Activated CD4-positive, alpha-beta T cell treated with anti-CD3 and anti-CD28 coated beads, Interleukin-2, amount 10 ng/mL, durations not matched to agents 24 days and 14 days (primary cell): Measurements from ENCODE around the gene EXOC7. TPM values are rescaled to one million over a fixed set of nuclear protein-coding genes. Genes with fewer than 3 reads are reported as not detected.
"Not testable (repeated sequence)": the region's sequence is repeated elsewhere in the genome, so short reads cannot be mapped to it uniquely, and the experiment has no call there.

Source experiments
- DNase-seq: peaks from one replicate; pipeline ENCODE4 v3.0.0; 2022
- H3K27ac Mint-ChIP-seq: one replicate; pipeline ENCODE4 v1.8.0; 2022; ENCODE audit warnings: mild to moderate bottlenecking, mixed read lengths
- H3K27me3 Mint-ChIP-seq: one replicate; pipeline ENCODE4 v1.8.0; 2022; ENCODE audit warnings: mixed read lengths
- H3K36me3 Mint-ChIP-seq: one replicate; pipeline ENCODE4 v1.8.0; 2022; ENCODE audit warnings: low read depth, mild to moderate bottlenecking, mixed read lengths
- H3K4me1 Mint-ChIP-seq: one replicate; pipeline ENCODE4 v1.8.0; 2021; ENCODE audit warnings: mixed read lengths
- H3K4me3 Mint-ChIP-seq: one replicate; pipeline ENCODE4 v1.8.0; 2022; ENCODE audit warnings: mild to moderate bottlenecking, moderate library complexity, mixed read lengths
- H3K9me3 Mint-ChIP-seq: one replicate; pipeline ENCODE4 v1.8.0; 2021; ENCODE audit warnings: mixed read lengths
- intact Hi-C: fragments of 100-400 bp; cut with micrococcal nuclease; formaldehyde crosslinking; loops from one replicate; pipeline ENCODE4 v1.15.1; 2023
- total RNA-seq: library from RNA; stranded (reverse); gene quantifications from 2 replicates; pipeline ENCODE4 v1.2.3, GENCODE V29; 2022

Gene EXOC7
- total RNA-seq, 1 donor from 2014 or later = 104 TPM

DNA sequence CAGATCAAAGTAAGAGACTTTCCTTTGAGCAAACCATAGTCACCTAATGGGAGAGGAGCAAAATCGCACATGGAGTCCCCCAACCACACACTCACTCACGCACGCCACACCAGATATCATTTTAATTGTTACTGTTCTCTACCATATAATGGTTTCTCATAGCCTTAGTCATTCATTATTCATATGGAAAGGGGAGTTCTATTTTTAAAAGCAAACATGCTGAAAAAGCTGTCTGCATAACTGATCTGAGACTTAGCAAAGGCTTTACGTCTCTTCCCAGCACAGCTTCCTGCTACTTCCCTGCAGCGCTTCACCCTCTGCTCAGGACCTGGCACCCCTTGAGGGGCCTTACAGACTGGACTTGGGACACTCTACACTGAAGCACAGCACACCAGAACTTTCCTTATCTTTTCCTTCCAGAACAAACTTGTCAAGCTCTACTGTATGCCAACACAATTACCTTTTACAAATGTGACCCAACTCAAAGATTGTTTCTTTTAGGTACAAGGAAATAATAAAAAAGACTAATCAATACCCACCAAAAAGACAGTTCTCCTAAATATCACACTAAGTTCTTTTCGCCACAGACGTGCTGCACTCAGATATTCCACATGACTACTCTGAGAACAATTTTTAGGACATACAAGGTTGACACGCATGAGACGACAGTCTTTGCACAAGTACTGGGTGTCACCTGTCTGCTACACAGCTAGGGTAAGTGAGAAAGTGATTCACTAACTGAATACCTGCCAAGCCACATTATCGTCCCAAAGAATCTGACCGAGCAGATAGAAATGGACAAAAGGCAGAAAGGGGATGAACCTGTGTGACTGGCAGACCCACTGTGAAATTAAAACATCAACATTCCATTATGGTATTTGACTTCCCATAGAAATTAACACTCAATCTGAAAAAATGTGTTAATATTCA is 52.8 kb downstream of the EXOC7 start:
- intact Hi-C loops = no loop called here
- no peaks in the 10 kb centered on the region for H3K9me3 Mint-ChIP-seq
- H3K4me3 Mint-ChIP-seq = no peak overlapping the region
- H3K36me3 Mint-ChIP-seq = peaks cover 59% of the 10 kb centered on the region
- no peak for DNase-seq
- H3K27me3 Mint-ChIP-seq = no peaks in the 10 kb centered on the region
- H3K27ac Mint-ChIP-seq = peak overlapping the region; percentile 47
- H3K4me1 Mint-ChIP-seq = peaks cover 17% of the 10 kb centered on the region

DNA sequence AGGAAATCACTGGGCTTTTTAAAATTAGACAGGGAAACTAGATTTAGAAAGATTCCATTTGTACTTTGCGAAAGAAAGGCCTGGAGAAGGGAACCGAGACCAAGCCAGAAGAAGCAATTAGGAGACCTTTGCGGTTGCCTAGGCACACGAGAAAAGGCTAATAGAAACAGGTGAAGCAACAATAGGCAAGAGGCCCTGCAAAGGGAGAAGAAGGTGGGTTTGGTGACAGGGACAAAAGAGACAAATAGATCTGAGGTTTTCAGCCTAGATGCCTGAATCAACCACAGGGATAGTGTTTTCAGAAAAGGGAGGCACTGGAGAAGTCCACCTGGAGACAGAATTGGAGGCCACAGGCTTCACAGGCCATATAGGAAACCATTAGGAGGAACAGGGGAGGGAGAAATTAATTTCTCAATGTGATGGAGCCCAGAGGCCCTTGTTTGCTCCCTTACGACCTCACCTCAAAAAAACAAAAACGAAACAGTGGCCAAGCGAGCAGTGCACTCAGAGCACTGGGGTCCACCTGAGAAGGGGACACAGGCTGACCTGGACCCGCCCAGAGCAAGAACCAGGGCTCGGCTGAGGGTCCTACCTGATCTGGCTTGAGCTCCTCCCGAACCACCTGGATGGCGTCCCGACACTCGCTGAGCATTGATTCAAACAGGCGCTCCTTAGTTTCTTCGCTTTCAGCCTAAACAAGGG is 53.6 kb downstream of the EXOC7 start:
- peak overlapping the region; percentile 47 for H3K27ac Mint-ChIP-seq
- no peaks in the 10 kb centered on the region for H3K9me3 Mint-ChIP-seq
- H3K4me3 Mint-ChIP-seq = no peak overlapping the region
- H3K4me1 Mint-ChIP-seq = peaks cover 17% of the 10 kb centered on the region
- intact Hi-C loops = no loop called here
- no peaks in the 10 kb centered on the region for H3K27me3 Mint-ChIP-seq
- no peak for DNase-seq
- H3K36me3 Mint-ChIP-seq = peaks cover 63% of the 10 kb centered on the region

DNA sequence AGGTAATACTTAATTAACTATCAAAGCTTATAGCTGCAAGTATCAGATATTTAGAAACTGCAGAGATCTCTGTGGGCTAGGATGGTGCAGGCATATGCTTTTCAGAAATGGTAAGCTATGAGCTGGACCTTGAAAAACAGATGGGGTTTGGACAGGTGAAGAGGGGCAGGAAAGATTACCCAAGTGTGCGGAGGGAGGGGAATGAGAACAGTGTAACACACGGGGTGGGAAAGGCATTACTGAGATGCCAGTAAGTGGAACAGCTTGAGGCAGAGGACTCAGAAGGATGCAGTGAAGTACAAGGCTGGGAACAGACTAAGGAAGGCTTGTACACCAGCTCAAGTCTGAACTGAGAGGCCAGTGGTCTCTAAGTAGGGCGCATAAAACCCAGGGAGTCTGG is 54.3 kb downstream of the EXOC7 start:
- DNase-seq = no peak
- H3K27me3 Mint-ChIP-seq = no peaks in the 10 kb centered on the region
- intact Hi-C loops = no loop called here
- no peaks in the 10 kb centered on the region for H3K9me3 Mint-ChIP-seq
- no peak overlapping the region for H3K4me3 Mint-ChIP-seq
- H3K27ac Mint-ChIP-seq = peak overlapping the region; percentile 46
- H3K36me3 Mint-ChIP-seq = peaks cover 71% of the 10 kb centered on the region
- peaks cover 17% of the 10 kb centered on the region for H3K4me1 Mint-ChIP-seq

DNA sequence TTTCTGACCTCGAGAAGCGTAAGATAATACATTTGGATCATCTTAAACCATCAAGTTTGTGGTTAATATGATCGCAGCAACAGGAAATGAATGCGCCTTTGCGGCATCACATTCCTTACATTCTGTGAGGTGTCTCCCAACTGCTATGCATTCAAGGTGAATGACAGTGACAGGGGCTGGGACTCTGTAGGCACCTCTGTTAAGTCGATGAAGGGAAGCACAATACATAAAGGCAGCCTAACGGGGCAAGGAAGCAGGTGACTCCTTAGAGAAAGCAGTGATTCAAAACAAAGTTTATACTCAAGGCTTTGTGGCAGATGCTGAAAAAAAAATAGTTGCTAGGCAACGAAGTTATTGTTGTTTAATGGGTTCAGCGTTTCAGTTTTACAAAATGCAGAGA is 54.9 kb downstream of the EXOC7 start:
- no peak for DNase-seq
- Mint-ChIP-seq H3K27ac (no peak overlapping the region), H3K9me3 (no peaks in the 10 kb centered on the region), H3K36me3 (peaks cover 71% of the 10 kb centered on the region), H3K4me3 (no peak overlapping the region), H3K27me3 (no peaks in the 10 kb centered on the region), H3K4me1 (peaks cover 12% of the 10 kb centered on the region)
- intact Hi-C loops = no loop called here

DNA sequence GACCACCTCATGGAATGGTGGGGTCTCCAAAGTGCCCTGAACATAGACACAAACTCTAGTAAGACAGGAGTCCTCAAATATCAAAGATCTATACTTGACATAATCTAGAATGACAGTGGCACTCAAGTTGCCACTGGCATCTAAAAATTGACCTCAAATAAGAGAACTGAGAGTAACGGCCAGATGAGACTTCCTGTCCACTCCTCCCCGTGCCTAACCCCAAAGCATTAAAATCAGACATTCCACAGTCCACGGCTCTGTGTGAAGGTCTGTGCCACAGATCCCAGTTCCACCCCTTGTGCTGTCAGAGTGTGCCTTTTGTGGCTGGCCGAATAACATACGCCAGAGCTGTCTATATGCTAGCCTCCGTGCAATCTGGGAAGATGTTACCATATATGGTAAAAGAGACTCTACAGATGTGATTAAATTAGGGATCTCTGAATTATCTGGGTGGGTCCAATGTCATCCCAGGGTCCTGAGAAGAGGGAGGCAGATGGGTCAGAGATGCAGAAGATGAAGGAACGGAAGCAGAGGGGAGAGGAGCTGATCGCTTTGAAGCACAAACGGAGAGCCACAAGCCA is 55.5 kb downstream of the EXOC7 start:
- H3K27ac Mint-ChIP-seq = no peak overlapping the region
- intact Hi-C loops = no loop called here

DNA sequence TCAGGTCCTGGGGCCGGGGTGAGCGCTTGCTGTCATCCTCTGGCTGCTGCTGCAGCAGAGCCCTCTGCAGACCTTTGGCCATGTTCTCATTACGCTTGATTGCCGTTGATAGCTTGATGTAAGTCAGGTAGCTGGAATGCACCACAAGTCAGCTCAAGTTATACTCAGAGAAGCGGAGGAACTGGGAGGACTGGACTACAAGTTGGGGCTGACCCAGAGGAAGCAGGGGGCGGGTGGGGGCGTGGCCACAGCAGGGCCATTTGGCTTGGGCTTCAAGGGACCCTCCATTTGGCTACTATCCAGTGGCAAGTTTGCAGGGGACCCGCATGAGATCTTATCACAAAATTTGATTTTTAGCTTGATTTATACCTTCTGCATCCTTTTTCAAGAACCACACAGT is 57.5 kb downstream of the EXOC7 start:
- no peaks in the 10 kb centered on the region for H3K27me3 Mint-ChIP-seq
- peaks cover 5% of the 10 kb centered on the region for H3K4me1 Mint-ChIP-seq
- peaks cover 74% of the 10 kb centered on the region for H3K36me3 Mint-ChIP-seq
- H3K9me3 Mint-ChIP-seq = no peaks in the 10 kb centered on the region
- DNase-seq = no peak
- intact Hi-C loops = no loop called here
- no peak overlapping the region for H3K4me3 Mint-ChIP-seq
- no peak overlapping the region for H3K27ac Mint-ChIP-seq

More for the DNA sequence above, 55.5 kb downstream of the EXOC7 start:
- Mint-ChIP-seq H3K4me3 (no peak overlapping the region), H3K4me1 (peaks cover 8% of the 10 kb centered on the region), H3K36me3 (peaks cover 71% of the 10 kb centered on the region), H3K9me3 (no peaks in the 10 kb centered on the region), H3K27me3 (no peaks in the 10 kb centered on the region)
- DNase-seq = no peak

DNA sequence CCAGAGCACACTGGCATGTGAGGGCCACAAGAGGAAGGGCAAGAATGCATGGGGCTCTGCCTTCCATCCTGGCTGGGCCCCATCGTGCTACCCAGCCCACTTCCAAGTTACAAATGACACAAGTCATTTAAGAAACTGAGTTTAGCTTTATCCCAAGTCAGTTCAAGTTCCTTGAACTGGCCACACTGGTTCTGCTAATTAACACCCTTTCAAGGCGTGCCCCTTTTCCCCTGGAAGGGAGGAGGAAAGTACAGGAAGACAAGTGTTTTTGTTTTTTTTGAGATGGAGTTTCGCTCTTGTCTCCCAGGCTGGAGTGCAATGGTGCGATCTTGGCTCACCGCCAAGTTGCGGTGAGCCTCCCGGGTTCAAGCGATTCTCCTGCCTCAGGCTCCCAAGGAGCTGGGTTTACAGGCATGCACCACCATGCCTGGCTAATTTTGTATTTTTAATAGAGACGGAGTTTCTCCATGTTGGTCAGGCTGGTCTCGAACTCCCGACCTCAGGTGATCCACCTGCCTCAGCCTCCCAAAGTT is 59.0 kb downstream of the EXOC7 start:
- H3K27me3 Mint-ChIP-seq, H3K4me1 Mint-ChIP-seq, H3K4me3 Mint-ChIP-seq, H3K27ac Mint-ChIP-seq, DNase-seq, intact Hi-C loops, H3K9me3 Mint-ChIP-seq: not testable (repeated sequence)
- peaks cover 74% of the 10 kb centered on the region for H3K36me3 Mint-ChIP-seq

DNA sequence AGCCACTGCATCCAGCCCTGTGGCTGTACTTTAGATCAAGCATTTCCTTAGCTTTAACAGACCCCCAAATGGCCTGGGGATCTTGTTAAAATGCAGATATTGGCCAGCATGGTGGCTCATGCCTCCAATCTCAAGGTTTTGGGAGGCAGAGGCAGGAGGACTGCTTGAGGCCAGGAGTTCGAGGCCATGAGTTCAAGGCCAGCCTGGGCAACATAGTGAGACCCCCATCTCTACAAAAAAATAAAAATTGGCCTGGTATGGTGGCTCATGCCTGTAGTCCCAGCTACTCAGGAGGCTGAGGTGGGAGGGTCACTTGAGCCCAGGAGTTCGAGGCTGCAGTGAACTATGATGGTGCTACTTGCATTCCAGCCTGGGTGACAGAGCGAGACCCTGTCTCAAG is 60.7 kb downstream of the EXOC7 start:
- H3K27ac Mint-ChIP-seq, H3K4me1 Mint-ChIP-seq, H3K4me3 Mint-ChIP-seq, H3K9me3 Mint-ChIP-seq, intact Hi-C loops, H3K27me3 Mint-ChIP-seq, DNase-seq: not testable (repeated sequence)
- H3K36me3 Mint-ChIP-seq = peaks cover 76% of the 10 kb centered on the region

DNA sequence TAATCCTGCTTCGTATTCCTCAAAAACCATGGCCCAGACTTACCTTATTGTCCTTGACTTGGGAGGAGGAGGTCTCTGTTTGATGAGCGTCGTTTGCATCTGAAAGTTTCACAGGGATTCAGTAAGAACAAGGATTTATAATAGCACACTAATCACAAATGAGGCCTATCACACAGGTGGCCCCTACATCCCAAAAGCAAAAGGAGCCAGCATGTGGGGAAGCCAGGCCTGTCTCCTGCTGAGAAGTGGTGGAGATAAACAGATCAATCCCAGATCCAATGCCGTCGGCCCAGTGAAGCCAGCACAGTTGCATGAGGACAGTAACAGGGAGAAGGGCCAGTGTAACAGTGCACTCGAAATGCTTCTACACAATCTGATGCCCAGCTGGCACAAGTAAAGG is 63.2 kb downstream of the EXOC7 start:
- Mint-ChIP-seq H3K4me1 (peaks cover 5% of the 10 kb centered on the region), H3K36me3 (peaks cover 68% of the 10 kb centered on the region), H3K27ac (no peak overlapping the region), H3K27me3 (no peaks in the 10 kb centered on the region), H3K4me3 (no peak overlapping the region), H3K9me3 (no peaks in the 10 kb centered on the region)
- intact Hi-C loops = no loop called here
- DNase-seq = no peak

DNA sequence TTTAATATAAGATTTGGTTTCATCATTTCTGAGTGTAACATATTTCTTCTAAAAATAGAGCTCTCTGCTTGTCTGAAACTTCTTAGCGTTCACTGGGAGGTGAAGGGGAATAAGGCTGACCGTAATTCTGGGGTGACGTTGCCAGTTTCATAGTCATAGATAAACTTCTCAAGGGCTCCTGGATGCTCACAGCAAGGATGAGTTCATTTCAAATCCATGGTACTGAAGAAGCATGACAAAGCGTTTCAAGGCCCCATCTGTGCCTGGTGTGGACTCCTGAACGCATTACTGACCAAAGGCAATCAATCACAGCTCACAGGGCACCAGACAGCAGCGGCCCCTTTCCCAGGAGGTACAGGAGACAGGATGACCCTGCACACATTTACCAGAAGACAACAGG is 64.5 kb downstream of the EXOC7 start:
- intact Hi-C loops = no loop called here
- Mint-ChIP-seq H3K4me3 (no peak overlapping the region), H3K27me3 (no peaks in the 10 kb centered on the region), H3K27ac (no peak overlapping the region), H3K9me3 (no peaks in the 10 kb centered on the region), H3K36me3 (peaks cover 56% of the 10 kb centered on the region), H3K4me1 (peaks cover 7% of the 10 kb centered on the region)
- DNase-seq = no peak

DNA sequence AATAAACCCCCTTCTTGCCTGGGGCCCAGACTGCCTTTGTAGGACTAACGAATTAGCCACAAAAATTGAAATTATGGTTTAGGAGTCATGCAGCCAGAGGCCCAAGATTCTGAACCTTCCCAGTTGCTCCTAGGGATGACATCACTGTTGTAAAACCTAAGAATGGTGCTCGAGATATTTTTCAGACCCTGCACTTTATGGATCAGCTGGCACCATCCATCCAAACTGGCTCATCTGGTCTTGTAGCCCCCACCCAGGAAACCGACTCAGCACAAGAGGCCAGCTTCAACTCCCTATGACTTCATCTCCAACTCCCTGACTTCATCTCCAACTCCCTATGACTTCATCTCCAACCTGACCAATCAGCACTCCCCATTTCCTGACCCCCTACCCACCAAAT is 65.5 kb downstream of the EXOC7 start:
- no peak for DNase-seq
- intact Hi-C loops = no loop called here
- H3K4me3 Mint-ChIP-seq = no peak overlapping the region
- peaks cover 45% of the 10 kb centered on the region for H3K36me3 Mint-ChIP-seq
- H3K27ac Mint-ChIP-seq = no peak overlapping the region
- H3K27me3 Mint-ChIP-seq = no peaks in the 10 kb centered on the region
- H3K9me3 Mint-ChIP-seq = no peaks in the 10 kb centered on the region
- H3K4me1 Mint-ChIP-seq = peaks cover 7% of the 10 kb centered on the region

DNA sequence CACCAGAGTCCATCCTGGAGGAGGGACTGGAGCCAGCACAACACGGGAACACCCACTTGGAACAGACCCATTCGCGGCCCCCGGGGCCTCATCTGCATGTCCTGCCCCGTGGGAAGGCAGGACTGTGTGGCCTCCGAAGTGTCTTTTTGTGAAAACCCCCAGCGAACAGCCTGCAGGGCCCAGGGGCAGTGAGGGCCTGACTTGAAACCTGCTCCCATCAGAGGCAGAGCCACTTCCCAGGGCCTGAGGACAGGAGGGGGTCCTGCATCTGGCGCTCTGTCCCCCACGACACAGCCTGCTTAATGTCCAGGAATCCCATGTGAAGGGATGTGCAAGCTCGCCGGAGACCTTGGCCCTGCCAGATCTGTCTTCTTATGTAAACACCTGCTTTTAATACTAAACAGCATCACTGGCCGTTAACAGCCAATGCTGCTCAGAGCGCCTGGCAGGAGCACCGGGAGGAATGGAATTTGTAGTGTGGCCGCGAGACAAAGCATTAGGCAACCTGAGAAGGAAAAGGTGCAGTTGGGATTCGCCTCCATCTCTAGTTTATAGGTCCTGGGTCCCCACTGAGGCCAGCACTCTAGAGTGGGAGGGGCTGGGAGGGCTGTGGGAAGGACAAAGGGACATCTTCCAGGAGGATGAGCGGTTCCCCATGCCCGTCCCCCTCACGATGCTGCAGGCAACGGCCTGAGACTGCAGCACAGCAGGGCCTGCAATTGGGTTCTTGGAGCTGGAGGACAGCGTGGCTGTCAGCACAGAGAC is 66.9 kb downstream of the EXOC7 start:
- DNase-seq = no peak
- Mint-ChIP-seq H3K4me3 (no peak overlapping the region), H3K9me3 (no peaks in the 10 kb centered on the region), H3K27ac (no peak overlapping the region), H3K4me1 (peaks cover 7% of the 10 kb centered on the region), H3K27me3 (no peaks in the 10 kb centered on the region), H3K36me3 (peaks cover 41% of the 10 kb centered on the region)
- intact Hi-C loops = no loop called here

DNA sequence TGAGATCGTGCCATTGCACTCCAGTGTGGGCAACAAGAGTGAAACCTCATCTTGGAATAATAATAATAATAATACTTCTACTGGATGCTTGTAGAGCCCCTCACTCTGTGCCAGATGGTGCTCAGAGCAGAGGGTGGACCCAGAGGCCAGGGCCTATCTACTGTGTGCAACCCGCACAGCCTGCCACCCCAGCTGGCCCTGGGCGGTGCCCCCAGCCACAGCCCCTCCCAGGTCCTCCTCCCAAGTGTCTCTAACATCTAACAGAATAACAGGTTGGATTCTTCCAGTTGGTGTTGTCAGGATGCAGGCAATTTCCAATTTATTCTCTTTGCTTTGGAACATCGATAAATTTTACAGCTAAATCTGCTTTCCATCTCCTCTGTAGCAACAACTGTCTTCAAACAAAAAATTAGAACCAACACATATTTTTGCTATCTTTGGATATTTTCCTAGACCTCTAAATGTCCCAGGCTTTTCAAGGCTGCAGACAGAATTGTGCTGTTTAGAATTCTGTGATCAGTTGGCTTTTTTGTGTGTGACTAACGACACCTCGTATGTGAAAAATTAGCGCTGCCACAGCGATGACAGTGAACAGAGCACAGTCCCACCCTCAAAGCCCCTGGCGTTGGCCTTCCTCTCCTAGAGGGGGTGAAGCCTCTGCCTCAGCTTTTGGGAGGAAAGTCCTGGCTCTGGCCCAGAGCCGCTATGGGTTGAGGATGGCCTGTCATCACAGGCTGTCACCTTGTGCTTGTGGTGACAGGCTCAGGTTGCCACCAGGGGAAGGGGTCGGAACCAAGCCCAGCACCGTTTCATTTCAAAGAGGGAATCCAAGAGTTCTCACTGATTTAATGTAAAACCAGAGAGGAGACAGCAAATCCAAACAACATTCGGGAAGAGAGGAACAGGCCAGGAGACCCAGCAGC is 68.9 kb downstream of the EXOC7 start:
- Mint-ChIP-seq H3K27ac (no peak overlapping the region), H3K9me3 (no peaks in the 10 kb centered on the region), H3K4me3 (no peak overlapping the region), H3K36me3 (peaks cover 24% of the 10 kb centered on the region), H3K27me3 (no peaks in the 10 kb centered on the region), H3K4me1 (peaks cover 8% of the 10 kb centered on the region)
- no peak for DNase-seq
- intact Hi-C loops = no loop called here
